GM23338 (cell line): ENCODE data around the gene NTM. TPM values are rescaled to one million over a fixed set of nuclear protein-coding genes. Genes with fewer than 3 reads are reported as not detected.
A peak's percentile ranks its signal among the peaks of the same experiment; 100 is the strongest.

ENCODE experiments used
- ATAC-seq: fragments of 200-7000 bp; cut with Tn5 transposase; 3 replicates; pipeline ENCODE4 v1.9.1; 2020
- DNase-seq: peaks from one replicate; pipeline ENCODE4 v3.0.0-alpha.2; 2015; ENCODE audit warnings: low spot score
- H2AFZ ChIP-seq: fragments of 200-600 bp; sonication (generic); 2 replicates; pipeline ENCODE4 v1.8.0; 2016; ENCODE audit warnings: antibody characterized with exemption, mild to moderate bottlenecking, moderate library complexity
- H3F3A ChIP-seq: fragments of 200-600 bp; sonication (generic); replicated peaks from 2 replicates; pipeline ENCODE4 v1.8.0; 2017; ENCODE audit warnings: antibody characterized with exemption, mixed run types, low read depth
- H3K27ac ChIP-seq: fragments of 200-600 bp; sonication (generic); 2 replicates; pipeline ENCODE4 v1.6.1; 2016; ENCODE audit warnings: low read depth
- H3K27me3 ChIP-seq: fragments of 200-600 bp; sonication (generic); 2 replicates; pipeline ENCODE4 v1.8.0; 2016; ENCODE audit warnings: mild to moderate bottlenecking, mixed run types, moderate library complexity; ENCODE audit not compliant: insufficient read depth
- H3K36me3 ChIP-seq: fragments of 200-600 bp; sonication (generic); 2 replicates; pipeline ENCODE4 v1.8.0; 2016; ENCODE audit warnings: mild to moderate bottlenecking; ENCODE audit not compliant: insufficient read depth
- H3K4me1 ChIP-seq: fragments of 200-600 bp; sonication (generic); 2 replicates; pipeline ENCODE4 v1.8.0; 2016; ENCODE audit warnings: mild to moderate bottlenecking, moderate library complexity; ENCODE audit not compliant: insufficient read depth
- H3K4me2 ChIP-seq: fragments of 200-600 bp; sonication (generic); 2 replicates; pipeline ENCODE4 v1.7.1; 2017; ENCODE audit warnings: mixed run types
- H3K4me3 ChIP-seq: fragments of 200-600 bp; sonication (generic); 2 replicates; pipeline ENCODE4 v1.6.1; 2016; ENCODE audit warnings: mixed run types
- H3K79me2 ChIP-seq: fragments of 200-600 bp; sonication (generic); replicated peaks from 2 replicates; pipeline ENCODE4 v1.8.0; 2017; ENCODE audit warnings: mild to moderate bottlenecking; ENCODE audit not compliant: insufficient read depth
- H3K9me2 ChIP-seq: fragments of 200-600 bp; sonication (generic); 2 replicates; pipeline ENCODE4 v1.8.0; 2017; ENCODE audit not compliant: insufficient read depth
- H4K20me1 ChIP-seq: fragments of 200-600 bp; sonication (generic); replicated peaks from 2 replicates; pipeline ENCODE4 v1.8.0; 2017; ENCODE audit warnings: mild to moderate bottlenecking; ENCODE audit not compliant: insufficient read depth
- H3K27ac Mint-ChIP-seq: 2 replicates; pipeline ENCODE4 v1.8.0; 2020; ENCODE audit warnings: inconsistent platforms, mild to moderate bottlenecking, moderate library complexity, mixed read lengths
- H3K27me3 Mint-ChIP-seq: 3 replicates; pipeline ENCODE4 v1.8.0; 2022; ENCODE audit warnings: low read depth, mild to moderate bottlenecking, moderate library complexity, mixed read lengths, inconsistent platforms; ENCODE audit not compliant: insufficient read depth, poor library complexity
- H3K36me3 Mint-ChIP-seq: 3 replicates; pipeline ENCODE4 v1.8.0; 2021; ENCODE audit warnings: low read depth, mild to moderate bottlenecking, inconsistent platforms, moderate library complexity, mixed read lengths
- H3K4me1 Mint-ChIP-seq: 3 replicates; pipeline ENCODE4 v1.8.0; 2020; ENCODE audit warnings: mild to moderate bottlenecking, inconsistent platforms, mixed read lengths
- H3K4me3 Mint-ChIP-seq: 3 replicates; pipeline ENCODE4 v1.8.0; 2021; ENCODE audit warnings: moderate library complexity, mild to moderate bottlenecking, inconsistent platforms, mixed read lengths
- H3K9me3 Mint-ChIP-seq: 3 replicates; pipeline ENCODE4 v1.8.0; 2020; ENCODE audit warnings: moderate library complexity, mild to moderate bottlenecking, inconsistent platforms, mixed read lengths
- CTCF ChIP-seq, 2 experiments: fragments of 200-600 bp in 1 of 2; sonication (generic) in 1 of 2; conservative IDR thresholded peaks; 2 replicates each; pipeline versions ENCODE4 v1.5.1 to v1.6.1; 2016 to 2017; ENCODE audit warnings: antibody characterized with exemption in 2 of 2, low read depth in 2 of 2, mild to moderate bottlenecking in 2 of 2, moderate library complexity in 1 of 2
- ZNF462 ChIP-seq: fragments of 250-450 bp; sonication (Bioruptor Pico); IDR thresholded peaks from 2 replicates; pipeline ENCODE4 v1.5.0; 2020; ENCODE audit warnings: mild to moderate bottlenecking, moderate library complexity
- polyA plus RNA-seq: library from polyadenylated mRNA; unstranded; fragments of >200 nt; fragmentation: Nextera tagmentation; extraction: Ambion mirVana; gene quantifications from 2 replicates; pipeline ENCODE4 v1.2.1, GENCODE V29; 2016
- total RNA-seq: library from RNA; depleted of rRNA; stranded (reverse); fragments of >200 nt; shearing (Covaris generic); gene quantifications from 2 replicates; pipeline ENCODE4 v1.2.3, GENCODE V29; 2014

Gene NTM
- total and polyA plus RNA-seq, 2 experiments from 2014 or later: 10.6 to 14.6 TPM

- no peaks in the 10 kb centered on the region for H4K20me1 ChIP-seq
- Mint-ChIP-seq H3K27me3 (peaks cover 3% of the 10 kb centered on the region), H3K9me3 (no peaks in the 10 kb centered on the region), H3K4me1 (peaks cover 26% of the 10 kb centered on the region), H3K27ac (no peak overlapping the region), H3K4me3 (no peak overlapping the region), H3K36me3 (no peaks in the 10 kb centered on the region)
- no peak overlapping the region for H2AFZ ChIP-seq
- 0 out of 2 replicates have a peak overlapping the region, but pooled peaks have one; percentile 39 for H3K27ac ChIP-seq
- H3F3A ChIP-seq: peaks cover 8% of the 10 kb centered on the region; the same call in 1 of the 2 replicates
- H3K4me2 ChIP-seq: peak overlapping the region; percentile 67
- no peaks in the 10 kb centered on the region for H3K9me2 ChIP-seq
- peak in 1 of 2 experiments; percentile 37; a peak in 2 of 4 replicates for TF ChIP-seq CTCF (conservative IDR thresholded peaks at IDR 0.05; ENCODE audit: low read depth in 2 of 2)
- TF ChIP-seq ZNF462 (CRISPR knock-in tag): no peak
- H3K4me1 ChIP-seq: peaks cover 44% of the 10 kb centered on the region
- DNase-seq (peak; percentile 87), ATAC-seq (peak; percentile 67)
- H3K4me3 ChIP-seq: peak overlapping the region; percentile 46
- no peaks in the 10 kb centered on the region for H3K79me2 ChIP-seq
- H3K27me3 ChIP-seq: no peaks in the 10 kb centered on the region
- no peaks in the 10 kb centered on the region for H3K36me3 ChIP-seq
Measured at GRCh38 chr11:132125988-132126871, 755.8 kb downstream of the NTM start.
